ENCODE results near the gene PAEP.

DNA sequence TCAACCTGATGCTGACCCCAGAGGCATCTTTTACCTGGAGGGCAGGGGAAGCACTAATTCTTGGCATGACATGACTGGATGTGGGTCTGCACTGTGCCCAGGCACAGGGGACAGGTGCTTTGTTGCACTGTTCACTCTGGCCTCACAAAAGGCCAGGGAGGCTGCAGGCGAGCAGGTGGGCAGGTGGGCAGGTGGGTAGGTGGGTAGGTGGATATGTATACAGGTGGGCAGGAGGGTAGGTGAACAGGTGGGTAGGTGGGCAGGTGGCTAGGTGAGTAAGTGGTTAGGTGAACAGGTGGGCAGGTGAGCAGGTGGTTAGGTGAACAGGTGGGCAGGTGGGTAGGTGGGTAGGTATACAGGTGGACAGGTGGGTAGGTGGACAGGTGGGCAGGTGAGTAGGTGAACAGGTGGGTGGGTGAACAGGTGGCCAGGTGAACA is 1.5 kb downstream of the PAEP start:
- TF ChIP-seq, protein P1, sequence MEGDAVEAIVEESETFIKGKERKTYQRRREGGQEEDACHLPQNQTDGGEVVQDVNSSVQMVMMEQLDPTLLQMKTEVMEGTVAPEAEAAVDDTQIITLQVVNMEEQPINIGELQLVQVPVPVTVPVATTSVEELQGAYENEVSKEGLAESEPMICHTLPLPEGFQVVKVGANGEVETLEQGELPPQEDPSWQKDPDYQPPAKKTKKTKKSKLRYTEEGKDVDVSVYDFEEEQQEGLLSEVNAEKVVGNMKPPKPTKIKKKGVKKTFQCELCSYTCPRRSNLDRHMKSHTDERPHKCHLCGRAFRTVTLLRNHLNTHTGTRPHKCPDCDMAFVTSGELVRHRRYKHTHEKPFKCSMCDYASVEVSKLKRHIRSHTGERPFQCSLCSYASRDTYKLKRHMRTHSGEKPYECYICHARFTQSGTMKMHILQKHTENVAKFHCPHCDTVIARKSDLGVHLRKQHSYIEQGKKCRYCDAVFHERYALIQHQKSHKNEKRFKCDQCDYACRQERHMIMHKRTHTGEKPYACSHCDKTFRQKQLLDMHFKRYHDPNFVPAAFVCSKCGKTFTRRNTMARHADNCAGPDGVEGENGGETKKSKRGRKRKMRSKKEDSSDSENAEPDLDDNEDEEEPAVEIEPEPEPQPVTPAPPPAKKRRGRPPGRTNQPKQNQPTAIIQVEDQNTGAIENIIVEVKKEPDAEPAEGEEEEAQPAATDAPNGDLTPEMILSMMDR (IDR thresholded peaks at IDR 0.05): no peak
- no peak for TF ChIP-seq POLR2A (IDR thresholded peaks at IDR 0.05)

Data from body of pancreas (tissue), 4 donors.